Ishikawa (cell line): ENCODE results near the gene ARHGEF17.

ENCODE experiments used
- CEBPB ChIP-seq: IDR thresholded peaks from 2 replicates; pipeline ENCODE4 v1.6.1; 2012
- CREB1 ChIP-seq: IDR thresholded peaks from 2 replicates; pipeline ENCODE4 v1.6.1; 2012; ENCODE audit warnings: low read depth
- EGR1 ChIP-seq: IDR thresholded peaks from 2 replicates; pipeline ENCODE4 v1.6.1; 2012
- EP300 ChIP-seq: IDR thresholded peaks from 2 replicates; pipeline ENCODE4 v1.6.1; 2012; ENCODE audit warnings: borderline replicate concordance
- FOXM1 ChIP-seq: IDR thresholded peaks from 2 replicates; pipeline ENCODE4 v1.6.1; 2012; ENCODE audit warnings: low read depth, borderline replicate concordance
- MAX ChIP-seq: IDR thresholded peaks from 2 replicates; pipeline ENCODE4 v1.6.1; 2012
- NFIC ChIP-seq: IDR thresholded peaks from 2 replicates; pipeline ENCODE4 v1.6.1; 2012
- RAD21 ChIP-seq: IDR thresholded peaks from 2 replicates; pipeline ENCODE4 v1.6.1; 2012; ENCODE audit warnings: low read depth
- REST ChIP-seq: IDR thresholded peaks from 2 replicates; pipeline ENCODE4 v1.6.1; 2012; ENCODE audit warnings: low read depth, mild to moderate bottlenecking
- TAF1 ChIP-seq: IDR thresholded peaks from 2 replicates; pipeline ENCODE4 v1.6.1; 2012; ENCODE audit warnings: low read depth, mild to moderate bottlenecking
- TCF12 ChIP-seq: IDR thresholded peaks from 2 replicates; pipeline ENCODE4 v1.6.1; 2012; ENCODE audit warnings: low read depth
- TEAD4 ChIP-seq: IDR thresholded peaks from 2 replicates; pipeline ENCODE4 v1.6.1; 2012
- USF1 ChIP-seq: IDR thresholded peaks from 2 replicates; pipeline ENCODE4 v1.6.1; 2012
- YY1 ChIP-seq: IDR thresholded peaks from 2 replicates; pipeline ENCODE4 v1.6.1; 2012; ENCODE audit warnings: low read depth
- ZBTB7A ChIP-seq: IDR thresholded peaks from 2 replicates; pipeline ENCODE4 v1.6.1; 2012; ENCODE audit warnings: low read depth

Gene ARHGEF17

GRCh38 chr11:73396985-73397384, 88.9 kb downstream of the ARHGEF17 start:
- TF ChIP-seq REST (no peak), USF1 (no peak), CREB1 (no peak), TAF1 (no peak), FOXM1 (no peak), CEBPB (no peak), NFIC (no peak), YY1 (no peak), EP300 (no peak), MAX (no peak), RAD21 (no peak), ZBTB7A (no peak)

GRCh38 chr11:73397468-73398131, 89.5 kb downstream of the ARHGEF17 start:
- TF ChIP-seq REST (no peak), TCF12 (no peak), TEAD4 (no peak), NFIC (no peak), USF1 (no peak), EGR1 (no peak), FOXM1 (no peak)

- TF ChIP-seq CEBPB, result no peak
- no peak for TF ChIP-seq CREB1
- TF ChIP-seq ZBTB7A, result no peak
- no peak for TF ChIP-seq TAF1
- TF ChIP-seq FOXM1, result no peak
- TF ChIP-seq REST, result no peak
- no peak for TF ChIP-seq TCF12
- TF ChIP-seq TEAD4, result no peak
- no peak for TF ChIP-seq MAX
- TF ChIP-seq RAD21, result no peak
- TF ChIP-seq YY1, result no peak
- no peak for TF ChIP-seq NFIC
- no peak for TF ChIP-seq EGR1
- TF ChIP-seq USF1, result no peak
- TF ChIP-seq EP300, result no peak
Observed at GRCh38 chr11:73398132-73398526, 90.1 kb downstream of the ARHGEF17 start.

- TF ChIP-seq MAX (no peak), NFIC (no peak), REST (no peak), CREB1 (no peak), TCF12 (no peak), FOXM1 (no peak), ZBTB7A (no peak), TAF1 (no peak), RAD21 (no peak), EGR1 (no peak), YY1 (no peak), CEBPB (no peak), USF1 (no peak), EP300 (no peak), TEAD4 (no peak)
Observed at GRCh38 chr11:73398721-73399120, 90.6 kb downstream of the ARHGEF17 start.
